IMR-90 (cell line): ENCODE results near the gene BEAN1. TPM values are rescaled to one million over a fixed set of nuclear protein-coding genes. Genes with fewer than 3 reads are reported as not detected.

ENCODE experiments used
- ATAC-seq: fragments of 200-7000 bp; cut with Tn5 transposase; 2 replicates; pipeline ENCODE4 v1.9.1; 2020; ENCODE audit warnings: low read depth, mild to moderate bottlenecking, moderate library complexity
- BruUV-seq: library from RNA; stranded (reverse); fragments of 400-500 nt; replicated peaks from 2 replicates; lab custom pipeline; 2021; lab: Mats Ljungman, UMichigan
- CTCF ChIA-PET: fragments of 300-600 bp; formaldehyde crosslinking; extraction: SDS; loops from one replicate; lab custom pipeline; 2021; ENCODE audit warnings: antibody characterized with exemption; lab: Yijun Ruan, JAX
- POLR2A ChIA-PET: fragments of 300-600 bp; sonication (Branson Sonifier 250); formaldehyde crosslinking; loops from one replicate; lab custom pipeline; 2022; ENCODE audit warnings: antibody characterized with exemption; ENCODE audit not compliant: unreplicated experiment; lab: Charles Lee
- DNase-seq: peaks from one replicate; pipeline ENCODE4 v3.0.0; 2013
- H2AFZ ChIP-seq: replicated peaks from 2 replicates; pipeline ENCODE3; 2013; ENCODE audit warnings: low read length, mild to moderate bottlenecking; ENCODE audit not compliant: poor library complexity
- H2AK5ac ChIP-seq: 2 replicates; pipeline ENCODE4 v1.6.1; 2013; ENCODE audit warnings: low read depth, low read length, inconsistent platforms
- H2AK9ac ChIP-seq: replicated peaks from 2 replicates; pipeline ENCODE3; 2013; ENCODE audit warnings: mild to moderate bottlenecking, low read depth, low read length, moderate library complexity; ENCODE audit not compliant: poor library complexity
- H2BK120ac ChIP-seq: 2 replicates; pipeline ENCODE4 v1.6.1; 2013; ENCODE audit warnings: low read depth, low read length, inconsistent platforms
- H2BK15ac ChIP-seq: 3 replicates; pipeline ENCODE4 v1.6.1; 2013; ENCODE audit warnings: low read depth, low read length, inconsistent platforms
- H2BK20ac ChIP-seq: 2 replicates; pipeline ENCODE4 v1.6.1; 2013; ENCODE audit warnings: low read depth, mild to moderate bottlenecking, inconsistent platforms, low read length, moderate library complexity
- H2BK5ac ChIP-seq: 2 replicates; pipeline ENCODE4 v1.6.1; 2013; ENCODE audit warnings: mild to moderate bottlenecking, low read depth, low read length, inconsistent platforms; ENCODE audit not compliant: poor library complexity, severe bottlenecking
- H3K14ac ChIP-seq: replicated peaks from 2 replicates; pipeline ENCODE4 v1.6.1; 2013; ENCODE audit warnings: low read depth, low read length, inconsistent platforms
- H3K18ac ChIP-seq: 2 replicates; pipeline ENCODE4 v1.6.1; 2013; ENCODE audit warnings: low read depth, low read length, control low read depth
- H3K23ac ChIP-seq: 2 replicates; pipeline ENCODE4 v1.6.1; 2013; ENCODE audit warnings: low read depth, low read length, inconsistent platforms
- H3K27ac ChIP-seq: 2 replicates; pipeline ENCODE4 v1.5.1; 2013; ENCODE audit warnings: mild to moderate bottlenecking, control low read depth, low read length; ENCODE audit not compliant: insufficient read depth
- H3K27me3 ChIP-seq: 2 replicates; pipeline ENCODE4 v1.6.1; 2013; ENCODE audit warnings: low read length; ENCODE audit not compliant: control insufficient read depth, insufficient read depth
- H3K36me3 ChIP-seq: 2 replicates; pipeline ENCODE4 v1.6.1; 2013; ENCODE audit warnings: low read length, mixed read lengths; ENCODE audit not compliant: control insufficient read depth, insufficient read depth
- H3K4ac ChIP-seq: 2 replicates; pipeline ENCODE4 v1.6.1; 2013; ENCODE audit warnings: low read depth, low read length, inconsistent platforms
- H3K4me1 ChIP-seq: 2 replicates; pipeline ENCODE4 v1.6.1; 2013; ENCODE audit warnings: low read length, mixed read lengths; ENCODE audit not compliant: control insufficient read depth, insufficient read depth
- H3K4me2 ChIP-seq: 2 replicates; pipeline ENCODE4 v1.6.1; 2013; ENCODE audit warnings: low read depth, mild to moderate bottlenecking, control low read depth, low read length, moderate library complexity
- H3K4me3 ChIP-seq: 2 replicates; pipeline ENCODE4 v1.5.1; 2013; ENCODE audit warnings: low read depth, mild to moderate bottlenecking, control low read depth, low read length, moderate library complexity; ENCODE audit not compliant: insufficient read depth
- H3K56ac ChIP-seq: 2 replicates; pipeline ENCODE4 v1.6.1; 2013; ENCODE audit warnings: low read length, inconsistent platforms; ENCODE audit not compliant: insufficient read depth; ENCODE audit errors: extremely low read depth
- H3K79me1 ChIP-seq, 2 experiments: 2 replicates each; pipeline ENCODE4 v1.6.1; 2013; ENCODE audit warnings: low read length in 2 of 2, inconsistent platforms in 1 of 2, low read depth in 1 of 2
- H3K9ac ChIP-seq: 2 replicates; pipeline ENCODE4 v1.6.1; 2013; ENCODE audit warnings: low read depth, low read length, control low read depth
- H3K9me1 ChIP-seq: 2 replicates; pipeline ENCODE4 v1.6.1; 2013; ENCODE audit warnings: low read length, inconsistent platforms; ENCODE audit not compliant: insufficient read depth
- H3K9me3 ChIP-seq: 2 replicates; pipeline ENCODE4 v1.6.1; 2013; ENCODE audit warnings: low read length; ENCODE audit not compliant: control insufficient read depth, insufficient read depth
- H4K20me1 ChIP-seq: 2 replicates; pipeline ENCODE4 v1.6.1; 2013; ENCODE audit warnings: low read length, inconsistent platforms; ENCODE audit not compliant: insufficient read depth
- H4K5ac ChIP-seq: 2 replicates; pipeline ENCODE4 v1.6.1; 2013; ENCODE audit warnings: mild to moderate bottlenecking, low read depth, low read length, control low read depth
- H4K8ac ChIP-seq, 2 experiments: 2 replicates each; pipeline ENCODE4 v1.6.1; 2013; ENCODE audit warnings: low read depth in 2 of 2, low read length in 2 of 2, control low read depth in 1 of 2, inconsistent platforms in 1 of 2
- H4K91ac ChIP-seq: 2 replicates; pipeline ENCODE4 v1.6.1; 2013; ENCODE audit warnings: low read depth, low read length, inconsistent platforms; ENCODE audit not compliant: insufficient read depth
- BHLHE40 ChIP-seq: fragments of 150-350 bp; IDR thresholded peaks from 2 replicates; pipeline ENCODE4 v1.6.1; 2016; ENCODE audit warnings: mild to moderate bottlenecking, low read depth, low read length
- CHD1 ChIP-seq: IDR thresholded peaks from 2 replicates; pipeline ENCODE4 v1.6.1; 2012; ENCODE audit warnings: low read depth, low read length, improper control_type of control experiment
- FOS ChIP-seq: fragments of 150-350 bp; IDR thresholded peaks from 2 replicates; pipeline ENCODE4 v1.6.1; 2016; ENCODE audit warnings: low read depth, low read length
- MAFK ChIP-seq: IDR thresholded peaks from 2 replicates; pipeline ENCODE4 v1.6.1; 2012; ENCODE audit warnings: low read depth, low read length, improper control_type of control experiment
- MAZ ChIP-seq: IDR thresholded peaks from 2 replicates; pipeline ENCODE4 v1.6.1; 2012; ENCODE audit warnings: low read depth, mild to moderate bottlenecking, low read length, improper control_type of control experiment, moderate library complexity, borderline replicate concordance
- MXI1 ChIP-seq: IDR thresholded peaks from 2 replicates; pipeline ENCODE4 v1.6.1; 2012; ENCODE audit warnings: low read depth, mild to moderate bottlenecking, low read length, moderate library complexity, borderline replicate concordance
- NFE2L2 ChIP-seq: fragments of 150-350 bp; IDR thresholded peaks from 2 replicates; pipeline ENCODE4 v1.6.1; 2016; ENCODE audit warnings: low read depth, mild to moderate bottlenecking, low read length
- POLR2A ChIP-seq: IDR thresholded peaks from 2 replicates; pipeline ENCODE4 v1.6.1; 2012; ENCODE audit warnings: mild to moderate bottlenecking, low read depth, low read length
- RAD21 ChIP-seq: IDR thresholded peaks from 2 replicates; pipeline ENCODE4 v1.6.1; 2012; ENCODE audit warnings: low read length, improper control_type of control experiment
- RCOR1 ChIP-seq: IDR thresholded peaks from 2 replicates; pipeline ENCODE4 v1.6.1; 2012; ENCODE audit warnings: mild to moderate bottlenecking, low read length, improper control_type of control experiment; ENCODE audit not compliant: insufficient replicate concordance
- RFX5 ChIP-seq: IDR thresholded peaks from 2 replicates; pipeline ENCODE4 v1.8.0; 2012; ENCODE audit warnings: low read depth, mild to moderate bottlenecking, low read length, moderate library complexity
- SMC3 ChIP-seq: fragments of 150-350 bp; IDR thresholded peaks from 2 replicates; pipeline ENCODE4 v1.6.1; 2016; ENCODE audit warnings: low read depth, mild to moderate bottlenecking, antibody characterized with exemption, low read length, moderate library complexity
- USF2 ChIP-seq: fragments of 150-350 bp; IDR thresholded peaks from 2 replicates; pipeline ENCODE4 v1.6.1; 2017; ENCODE audit warnings: mild to moderate bottlenecking, antibody characterized with exemption, low read length, low read depth
- WGBS, 2 experiments: methylation state at CpG; one replicate each; pipeline versions ENCODE4 v1.1.5 to v1.1.7; 2013; ENCODE audit warnings: missing lambda C conversion rate in 2 of 2; ENCODE audit not compliant: insufficient read length in 1 of 2; ENCODE audit errors: extremely low coverage in 2 of 2; 5-methylcytosine and 5-hydroxymethylcytosine counted together
- dilution Hi-C: fragments of 300-500 bp; cut with HindIII; formaldehyde crosslinking; loops from one replicate; pipeline ENCODE4 v1.14.3; 2018; ENCODE audit warnings: low sequenced_read_pairs; ENCODE audit not compliant: unreplicated experiment
- in situ Hi-C: fragments of 300-500 bp; cut with MboI; formaldehyde crosslinking; loops from 3 replicates; pipeline ENCODE4 v1.14.3; 2019; ENCODE audit warnings: low sequenced_read_pairs, inconsistent platforms, mixed read lengths
- intact Hi-C: fragments of 100-400 bp; cut with micrococcal nuclease; formaldehyde crosslinking; loops from 2 replicates; pipeline ENCODE4 v1.10.0; 2022
- polyA plus RNA-seq, 3 experiments: library from polyadenylated mRNA; depleted of rRNA; stranded (reverse); fragments of >200 nt; gene quantifications; 2 replicates each; pipeline ENCODE4 v1.2.3, GENCODE V29; 2012; ENCODE audit warnings: low replicate concordance in 1 of 3
- total RNA-seq: library from RNA; depleted of rRNA; stranded (reverse); fragments of >200 nt; gene quantifications from 2 replicates; pipeline ENCODE4 v1.2.3, GENCODE V29; 2012
- TF ChIP-seq, protein P1 (sequence below): conservative IDR thresholded peaks from 2 replicates; pipeline ENCODE4 v1.5.1; 2012; ENCODE audit warnings: mild to moderate bottlenecking, low read depth, low read length, improper control_type of control experiment
- TF ChIP-seq, protein P2 (sequence below): fragments of 150-350 bp; IDR thresholded peaks from 2 replicates; pipeline ENCODE4 v1.6.1; 2016; ENCODE audit warnings: low read depth, mild to moderate bottlenecking, low read length, moderate library complexity, borderline replicate concordance

The BEAN1 gene
- total and polyA plus RNA-seq, 2 of the 4 experiments (the other 2 are of a cell fraction) = not detected

GRCh38 chr16:66427871-66428681, 981 bp downstream of the BEAN1 start:
- H2BK120ac ChIP-seq = no peak overlapping the region
- dilution Hi-C loops = no loop called here
- H3K4ac ChIP-seq = no peak overlapping the region
- H4K91ac ChIP-seq = no peak overlapping the region
- intact Hi-C loops = no loop called here
- ATAC-seq (peak; percentile 28), DNase-seq (no peak)
- peaks cover 5% of the 10 kb centered on the region for H3K4me1 ChIP-seq
- no peak overlapping the region for H3K4me3 ChIP-seq
- H2BK15ac ChIP-seq = no peak overlapping the region
- no peak overlapping the region for H4K8ac ChIP-seq
- no peak overlapping the region for H3K23ac ChIP-seq
- H4K5ac ChIP-seq = no peak overlapping the region
- in situ Hi-C loops = no loop called here
- H2BK5ac ChIP-seq = no peak overlapping the region
- H2AK9ac ChIP-seq = peak overlapping the region; percentile 24
- H3K9me1 ChIP-seq = no peaks in the 10 kb centered on the region
- no TSS peak for BruUV-seq
- peak overlapping the region; percentile 72 for H2AFZ ChIP-seq
- no peaks in the 10 kb centered on the region for H3K36me3 ChIP-seq
- H3K27me3 ChIP-seq = peaks cover 76% of the 10 kb centered on the region
- no peaks in the 10 kb centered on the region for H4K20me1 ChIP-seq
- H3K18ac ChIP-seq = no peak overlapping the region
- ChIA-PET CTCF (no interaction called here), POLR2A (no interaction called here)
- 2% methylated on average over 12 of the region's 40 CpGs; no CpG with 5 or more reads in 1 of the 2 experiments for WGBS, 2 experiments
- H3K4me2 ChIP-seq = peak overlapping the region; percentile 70; the same call in 1 of the 2 replicates
- no peak overlapping the region for H2BK20ac ChIP-seq
- H3K14ac ChIP-seq = no peak overlapping the region
- no peak overlapping the region for H3K27ac ChIP-seq
- H2AK5ac ChIP-seq = no peak overlapping the region
- no peak overlapping the region for H3K9ac ChIP-seq
- H3K9me3 ChIP-seq = no peaks in the 10 kb centered on the region
- no peaks in the 10 kb centered on the region for H3K79me1 ChIP-seq
- no peak overlapping the region for H3K56ac ChIP-seq
- no peak for TF ChIP-seq MAFK
- no peak for TF ChIP-seq RFX5
- TF ChIP-seq FOS = no peak
- no peak for TF ChIP-seq RCOR1
- no peak for TF ChIP-seq NFE2L2
- TF ChIP-seq CHD1 = no peak
- TF ChIP-seq, protein P1, sequence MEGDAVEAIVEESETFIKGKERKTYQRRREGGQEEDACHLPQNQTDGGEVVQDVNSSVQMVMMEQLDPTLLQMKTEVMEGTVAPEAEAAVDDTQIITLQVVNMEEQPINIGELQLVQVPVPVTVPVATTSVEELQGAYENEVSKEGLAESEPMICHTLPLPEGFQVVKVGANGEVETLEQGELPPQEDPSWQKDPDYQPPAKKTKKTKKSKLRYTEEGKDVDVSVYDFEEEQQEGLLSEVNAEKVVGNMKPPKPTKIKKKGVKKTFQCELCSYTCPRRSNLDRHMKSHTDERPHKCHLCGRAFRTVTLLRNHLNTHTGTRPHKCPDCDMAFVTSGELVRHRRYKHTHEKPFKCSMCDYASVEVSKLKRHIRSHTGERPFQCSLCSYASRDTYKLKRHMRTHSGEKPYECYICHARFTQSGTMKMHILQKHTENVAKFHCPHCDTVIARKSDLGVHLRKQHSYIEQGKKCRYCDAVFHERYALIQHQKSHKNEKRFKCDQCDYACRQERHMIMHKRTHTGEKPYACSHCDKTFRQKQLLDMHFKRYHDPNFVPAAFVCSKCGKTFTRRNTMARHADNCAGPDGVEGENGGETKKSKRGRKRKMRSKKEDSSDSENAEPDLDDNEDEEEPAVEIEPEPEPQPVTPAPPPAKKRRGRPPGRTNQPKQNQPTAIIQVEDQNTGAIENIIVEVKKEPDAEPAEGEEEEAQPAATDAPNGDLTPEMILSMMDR = no peak
- TF ChIP-seq USF2 = no peak
- TF ChIP-seq MXI1 = no peak
- no peak for TF ChIP-seq POLR2A
- no peak for TF ChIP-seq BHLHE40
- TF ChIP-seq RAD21 = no peak
- TF ChIP-seq, protein P2, sequence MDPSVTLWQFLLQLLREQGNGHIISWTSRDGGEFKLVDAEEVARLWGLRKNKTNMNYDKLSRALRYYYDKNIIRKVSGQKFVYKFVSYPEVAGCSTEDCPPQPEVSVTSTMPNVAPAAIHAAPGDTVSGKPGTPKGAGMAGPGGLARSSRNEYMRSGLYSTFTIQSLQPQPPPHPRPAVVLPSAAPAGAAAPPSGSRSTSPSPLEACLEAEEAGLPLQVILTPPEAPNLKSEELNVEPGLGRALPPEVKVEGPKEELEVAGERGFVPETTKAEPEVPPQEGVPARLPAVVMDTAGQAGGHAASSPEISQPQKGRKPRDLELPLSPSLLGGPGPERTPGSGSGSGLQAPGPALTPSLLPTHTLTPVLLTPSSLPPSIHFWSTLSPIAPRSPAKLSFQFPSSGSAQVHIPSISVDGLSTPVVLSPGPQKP = no peak
- no peak for TF ChIP-seq MAZ
- no peak for TF ChIP-seq SMC3
